ENCODE results near the gene MILR1. TPM values are rescaled to one million over a fixed set of nuclear protein-coding genes. Genes with fewer than 3 reads are reported as not detected.

MILR1 gene
- total RNA-seq, 1 donor from 2014 or later = 19.6 TPM

GRCh38 chr17:64500487-64500859 is 51.6 kb downstream of the MILR1 start:
- intact Hi-C loops (cut with DNase I) = no loop called here
- DNase-seq (no peak), ATAC-seq (no peak)
- TF ChIP-seq CTCF (IDR thresholded peaks at IDR 0.05) = no peak
- Histone ChIP-seq H3K27ac (no peak overlapping the region), H3K36me3 (peaks cover 80% of the 10 kb centered on the region), H3K4me3 (no peak overlapping the region), H3K4me1 (peaks cover 82% of the 10 kb centered on the region), H3K27me3 (ENCODE audit: low read depth) (no peaks in the 10 kb centered on the region), H3K9me3 (no peaks in the 10 kb centered on the region)

GRCh38 chr17:64500862-64501765 is 52.2 kb downstream of the MILR1 start:
- TF ChIP-seq CTCF (IDR thresholded peaks at IDR 0.05) = no peak
- Histone ChIP-seq H3K9me3 (no peaks in the 10 kb centered on the region), H3K27me3 (ENCODE audit: low read depth) (no peaks in the 10 kb centered on the region), H3K4me1 (peaks cover 75% of the 10 kb centered on the region), H3K27ac (no peak overlapping the region), H3K36me3 (peaks cover 80% of the 10 kb centered on the region), H3K4me3 (no peak overlapping the region)
- DNase-seq (no peak), ATAC-seq (no peak)
- intact Hi-C loops (cut with DNase I) = no loop called here

GRCh38 chr17:64502021-64502420 is 53.1 kb downstream of the MILR1 start:
- Histone ChIP-seq H3K27me3 (ENCODE audit: low read depth) (no peaks in the 10 kb centered on the region), H3K36me3 (peaks cover 80% of the 10 kb centered on the region), H3K4me3 (no peak overlapping the region), H3K27ac (no peak overlapping the region), H3K4me1 (peaks cover 74% of the 10 kb centered on the region), H3K9me3 (no peaks in the 10 kb centered on the region)
- intact Hi-C loops (cut with DNase I) = no loop called here
- ATAC-seq (no peak), DNase-seq (no peak)
- no peak for TF ChIP-seq CTCF (IDR thresholded peaks at IDR 0.05)

GRCh38 chr17:64502809-64503208 is 53.9 kb downstream of the MILR1 start:
- Histone ChIP-seq H3K4me1 (peaks cover 68% of the 10 kb centered on the region), H3K9me3 (no peaks in the 10 kb centered on the region), H3K4me3 (peak overlapping the region; percentile 80), H3K36me3 (peaks cover 73% of the 10 kb centered on the region), H3K27me3 (ENCODE audit: low read depth) (no peaks in the 10 kb centered on the region), H3K27ac (no peak overlapping the region)
- ATAC-seq (no peak), DNase-seq (no peak)
- TF ChIP-seq CTCF (IDR thresholded peaks at IDR 0.05) = no peak
- intact Hi-C loops (cut with DNase I) = no loop called here

- no peak for TF ChIP-seq CTCF (IDR thresholded peaks at IDR 0.05)
- peaks cover 68% of the 10 kb centered on the region for H3K4me1 ChIP-seq
- no peak for ATAC-seq
- no peak for DNase-seq
- H3K27me3 ChIP-seq (ENCODE audit: low read depth) = no peaks in the 10 kb centered on the region
- no peaks in the 10 kb centered on the region for H3K9me3 ChIP-seq
- intact Hi-C loops (cut with DNase I) = no loop called here
- H3K36me3 ChIP-seq = peaks cover 68% of the 10 kb centered on the region
- peak overlapping the region; percentile 0 for H3K27ac ChIP-seq
- peak overlapping the region; percentile 80 for H3K4me3 ChIP-seq
Observed at GRCh38 chr17:64503341-64503740, 54.4 kb downstream of the MILR1 start.
